ENCODE data around the gene EPHB4. TPM values are rescaled to one million over a fixed set of nuclear protein-coding genes. Genes with fewer than 3 reads are reported as not detected.

Gene EPHB4
- total and polyA plus RNA-seq, 2 of the 4 experiments (the other 2 are of a cell fraction) = 34.5 to 36.4 TPM

DNA sequence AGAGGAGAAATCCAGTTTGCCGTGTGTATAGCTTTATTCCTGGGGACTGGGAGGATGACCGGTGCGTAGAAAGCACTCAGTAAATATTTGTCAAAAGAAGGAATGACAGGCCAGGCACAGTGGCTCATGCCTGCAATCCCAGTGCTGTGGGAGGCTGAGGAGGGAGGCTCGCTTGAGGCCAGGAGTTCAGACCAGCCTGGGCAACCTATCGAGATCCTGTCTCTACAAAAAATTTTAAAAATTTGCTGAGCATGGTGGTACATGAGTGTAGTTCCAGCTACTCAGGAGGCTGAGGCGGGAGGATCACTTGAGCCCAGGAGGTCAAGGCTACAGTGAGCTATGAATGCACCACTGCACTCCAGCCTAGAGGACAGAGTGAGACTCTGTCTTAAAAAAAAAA is 15.8 kb downstream of the EPHB4 start:
- ChIA-PET POLR2A (ENCODE audit: unreplicated experiment) (no interaction called here), CTCF (interaction anchor here (1.4 kb wide), 1 partner anchor 11 kb away, joined by 4 read pairs; no protein-coding TSS in a partner anchor)
- Histone ChIP-seq H3K27ac (ENCODE audit: insufficient read depth, low read length) (no peak overlapping the region), H3K23ac (ENCODE audit: low read depth, low read length) (no peak overlapping the region), H2AK5ac (ENCODE audit: low read depth, low read length) (no peak overlapping the region), H2AK9ac (replicated peaks; ENCODE audit: low read depth, low read length, poor library complexity) (no peak overlapping the region), H3K14ac (replicated peaks; ENCODE audit: low read depth, low read length) (no peak overlapping the region), H3K56ac (ENCODE audit: extremely low read depth, insufficient read depth, low read length) (no peak overlapping the region), H3K9ac (ENCODE audit: low read depth, low read length) (no peak overlapping the region), H2BK5ac (ENCODE audit: low read depth, low read length, poor library complexity, severe bottlenecking) (no peak overlapping the region), H2BK120ac (ENCODE audit: low read depth, low read length) (no peak overlapping the region), H3K4me1 (ENCODE audit: control insufficient read depth, insufficient read depth, low read length) (peaks cover 3% of the 10 kb centered on the region; the same call in 1 of the 2 replicates), H2BK15ac (ENCODE audit: low read depth, low read length) (no peak overlapping the region), H3K79me1 (ENCODE audit: low read depth in 1 of 2, low read length in 2 of 2) (peaks cover 3 to 23% of the 10 kb centered on the region in 2 experiments; a peak in 3 of 4 replicates), H3K4ac (ENCODE audit: low read depth, low read length) (no peak overlapping the region), H2BK20ac (ENCODE audit: low read depth, low read length) (no peak overlapping the region), H2AFZ (replicated peaks; ENCODE audit: low read length, poor library complexity) (no peak overlapping the region), H3K4me3 (ENCODE audit: insufficient read depth, low read depth, low read length) (no peak overlapping the region), H4K5ac (ENCODE audit: low read depth, low read length) (no peak overlapping the region), H4K91ac (ENCODE audit: insufficient read depth, low read depth, low read length) (no peak overlapping the region), H4K20me1 (ENCODE audit: insufficient read depth, low read length) (peaks cover 3% of the 10 kb centered on the region; the same call in 1 of the 2 replicates), H3K9me3 (ENCODE audit: control insufficient read depth, insufficient read depth, low read length) (no peaks in the 10 kb centered on the region), H3K4me2 (ENCODE audit: low read depth, low read length) (no peak overlapping the region), H3K27me3 (ENCODE audit: control insufficient read depth, insufficient read depth, low read length) (no peaks in the 10 kb centered on the region), H4K8ac (ENCODE audit: low read depth in 2 of 2, low read length in 2 of 2) (no peak overlapping the region), H3K36me3 (ENCODE audit: control insufficient read depth, insufficient read depth, low read length) (peaks cover 76% of the 10 kb centered on the region), H3K9me1 (ENCODE audit: insufficient read depth, low read length) (0 out of 2 replicates have a peak, but pooled peaks cover 3% of the 10 kb centered on the region), H3K18ac (ENCODE audit: low read depth, low read length) (no peak overlapping the region)
- in situ Hi-C loops (cut with MboI; ENCODE audit: low sequenced_read_pairs) (no loop called here), dilution Hi-C loops (cut with HindIII; ENCODE audit: low sequenced_read_pairs, unreplicated experiment) (no loop called here), intact Hi-C loops (cut with micrococcal nuclease) (no loop called here)
- ATAC-seq (ENCODE audit: low read depth) (no peak), DNase-seq (no peak)
- TF ChIP-seq CEBPB (IDR thresholded peaks at IDR 0.05; ENCODE audit: low read depth, low read length) (no peak), POLR2A (IDR thresholded peaks at IDR 0.05; ENCODE audit: low read depth, low read length) (no peak), MXI1 (IDR thresholded peaks at IDR 0.05; ENCODE audit: borderline replicate concordance, low read depth, low read length) (no peak), RCOR1 (IDR thresholded peaks at IDR 0.05; ENCODE audit: insufficient replicate concordance, low read length) (no peak), BHLHE40 (IDR thresholded peaks at IDR 0.05; ENCODE audit: low read depth, low read length) (no peak), CHD1 (IDR thresholded peaks at IDR 0.05; ENCODE audit: low read depth, low read length) (no peak), MAZ (IDR thresholded peaks at IDR 0.05; ENCODE audit: borderline replicate concordance, low read depth, low read length) (no peak), RAD21 (IDR thresholded peaks at IDR 0.05; ENCODE audit: low read length) (no peak), RFX5 (IDR thresholded peaks at IDR 0.05; ENCODE audit: low read depth, low read length) (no peak), NFE2L2 (IDR thresholded peaks at IDR 0.05; ENCODE audit: low read depth, low read length) (no peak), FOS (IDR thresholded peaks at IDR 0.05; ENCODE audit: low read depth, low read length) (no peak), SMC3 (IDR thresholded peaks at IDR 0.05; ENCODE audit: low read depth, low read length) (no peak), MAFK (IDR thresholded peaks at IDR 0.05; ENCODE audit: low read depth, low read length) (no peak)
- TF ChIP-seq, protein P1, sequence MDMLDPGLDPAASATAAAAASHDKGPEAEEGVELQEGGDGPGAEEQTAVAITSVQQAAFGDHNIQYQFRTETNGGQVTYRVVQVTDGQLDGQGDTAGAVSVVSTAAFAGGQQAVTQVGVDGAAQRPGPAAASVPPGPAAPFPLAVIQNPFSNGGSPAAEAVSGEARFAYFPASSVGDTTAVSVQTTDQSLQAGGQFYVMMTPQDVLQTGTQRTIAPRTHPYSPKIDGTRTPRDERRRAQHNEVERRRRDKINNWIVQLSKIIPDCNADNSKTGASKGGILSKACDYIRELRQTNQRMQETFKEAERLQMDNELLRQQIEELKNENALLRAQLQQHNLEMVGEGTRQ (IDR thresholded peaks at IDR 0.05; ENCODE audit: low read depth, low read length) = no peak
- TF ChIP-seq, protein P2, sequence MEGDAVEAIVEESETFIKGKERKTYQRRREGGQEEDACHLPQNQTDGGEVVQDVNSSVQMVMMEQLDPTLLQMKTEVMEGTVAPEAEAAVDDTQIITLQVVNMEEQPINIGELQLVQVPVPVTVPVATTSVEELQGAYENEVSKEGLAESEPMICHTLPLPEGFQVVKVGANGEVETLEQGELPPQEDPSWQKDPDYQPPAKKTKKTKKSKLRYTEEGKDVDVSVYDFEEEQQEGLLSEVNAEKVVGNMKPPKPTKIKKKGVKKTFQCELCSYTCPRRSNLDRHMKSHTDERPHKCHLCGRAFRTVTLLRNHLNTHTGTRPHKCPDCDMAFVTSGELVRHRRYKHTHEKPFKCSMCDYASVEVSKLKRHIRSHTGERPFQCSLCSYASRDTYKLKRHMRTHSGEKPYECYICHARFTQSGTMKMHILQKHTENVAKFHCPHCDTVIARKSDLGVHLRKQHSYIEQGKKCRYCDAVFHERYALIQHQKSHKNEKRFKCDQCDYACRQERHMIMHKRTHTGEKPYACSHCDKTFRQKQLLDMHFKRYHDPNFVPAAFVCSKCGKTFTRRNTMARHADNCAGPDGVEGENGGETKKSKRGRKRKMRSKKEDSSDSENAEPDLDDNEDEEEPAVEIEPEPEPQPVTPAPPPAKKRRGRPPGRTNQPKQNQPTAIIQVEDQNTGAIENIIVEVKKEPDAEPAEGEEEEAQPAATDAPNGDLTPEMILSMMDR (conservative IDR thresholded peaks at IDR 0.05; ENCODE audit: low read depth, low read length) = no peak
- TF ChIP-seq, protein P3, sequence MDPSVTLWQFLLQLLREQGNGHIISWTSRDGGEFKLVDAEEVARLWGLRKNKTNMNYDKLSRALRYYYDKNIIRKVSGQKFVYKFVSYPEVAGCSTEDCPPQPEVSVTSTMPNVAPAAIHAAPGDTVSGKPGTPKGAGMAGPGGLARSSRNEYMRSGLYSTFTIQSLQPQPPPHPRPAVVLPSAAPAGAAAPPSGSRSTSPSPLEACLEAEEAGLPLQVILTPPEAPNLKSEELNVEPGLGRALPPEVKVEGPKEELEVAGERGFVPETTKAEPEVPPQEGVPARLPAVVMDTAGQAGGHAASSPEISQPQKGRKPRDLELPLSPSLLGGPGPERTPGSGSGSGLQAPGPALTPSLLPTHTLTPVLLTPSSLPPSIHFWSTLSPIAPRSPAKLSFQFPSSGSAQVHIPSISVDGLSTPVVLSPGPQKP (IDR thresholded peaks at IDR 0.05; ENCODE audit: borderline replicate concordance, low read depth, low read length) = no peak
- BruUV-seq (replicated peaks) = no TSS peak
- 96% methylated on average over 4 of the region's 6 CpGs; no CpG with 5 or more reads in 1 of the 2 experiments for WGBS, 2 experiments (ENCODE audit: extremely low coverage in 2 of 2, insufficient read length in 1 of 2)

Measured in IMR-90 (cell line).